Mononuclear cell (primary cell): ENCODE measurements around the gene GHRHR. TPM values are rescaled to one million over a fixed set of nuclear protein-coding genes. Genes with fewer than 3 reads are reported as not detected.

Experiments used
- H3K27me3 ChIP-seq: 2 replicates; pipeline ENCODE4 v1.6.0; 2011; ENCODE audit warnings: low read length, control low read depth; ENCODE audit not compliant: insufficient read depth
- H3K4me1 ChIP-seq: 2 replicates; pipeline ENCODE4 v1.5.1; 2011; ENCODE audit warnings: mild to moderate bottlenecking, low read length, control low read depth; ENCODE audit not compliant: insufficient read depth
- H3K4me3 ChIP-seq: 2 replicates; pipeline ENCODE4 v1.5.1; 2011; ENCODE audit warnings: mild to moderate bottlenecking, low read length, moderate library complexity
- H3K9me3 ChIP-seq: 2 replicates; pipeline ENCODE4 v1.5.1; 2011; ENCODE audit warnings: low read depth, mild to moderate bottlenecking, control low read depth, low read length
- total RNA-seq: library from RNA; depleted of rRNA; stranded (reverse); fragments of >200 nt; gene quantifications from one replicate; pipeline ENCODE4 v1.2.3, GENCODE V29; 2012

Gene GHRHR
- total RNA-seq, 1 donor, result not detected

DNA sequence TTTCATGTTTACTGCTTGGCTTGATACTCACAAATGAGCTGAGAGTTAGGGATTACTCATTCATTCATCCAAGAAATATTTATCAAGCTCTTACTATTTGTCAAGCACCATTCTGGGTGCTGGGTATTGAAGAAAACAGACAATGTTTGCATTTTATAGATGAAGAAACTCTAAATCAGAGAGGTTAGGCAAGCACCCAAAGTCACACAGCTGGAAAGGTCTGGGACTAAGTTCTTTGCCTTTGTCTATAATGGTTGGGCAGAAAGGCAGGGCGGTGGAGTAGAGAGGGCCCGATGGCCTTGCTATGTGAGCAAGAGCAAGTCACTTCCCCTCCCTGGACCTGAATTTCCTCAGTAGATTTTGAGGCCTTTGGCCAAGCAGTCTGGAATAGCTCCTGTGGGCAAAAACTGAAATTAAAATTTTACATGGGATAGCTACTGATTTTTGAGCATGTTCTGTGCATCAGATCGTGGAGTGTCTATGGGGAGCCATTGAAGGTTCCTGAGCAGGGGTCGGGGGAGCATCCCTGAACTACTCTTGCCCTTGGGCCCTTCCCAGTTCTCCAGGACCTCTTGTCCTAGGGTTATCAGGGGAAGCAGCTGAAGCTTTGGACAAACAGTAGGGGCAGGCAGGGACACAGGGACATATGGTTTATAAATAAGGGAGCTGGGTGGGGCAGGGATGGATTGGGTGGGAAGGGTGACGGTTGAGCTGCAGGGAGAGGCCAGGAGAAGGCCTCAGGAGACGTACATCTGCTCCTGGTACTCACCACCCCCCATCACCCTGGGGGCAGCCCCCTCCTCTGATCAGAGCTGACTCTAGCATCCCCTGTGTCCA is 28.8 kb upstream of the GHRHR start:
- H3K9me3 ChIP-seq, result no peaks in the 10 kb centered on the region
- no peaks in the 10 kb centered on the region for H3K4me1 ChIP-seq
- peaks cover 13% of the 10 kb centered on the region for H3K27me3 ChIP-seq
- no peak overlapping the region for H3K4me3 ChIP-seq

DNA sequence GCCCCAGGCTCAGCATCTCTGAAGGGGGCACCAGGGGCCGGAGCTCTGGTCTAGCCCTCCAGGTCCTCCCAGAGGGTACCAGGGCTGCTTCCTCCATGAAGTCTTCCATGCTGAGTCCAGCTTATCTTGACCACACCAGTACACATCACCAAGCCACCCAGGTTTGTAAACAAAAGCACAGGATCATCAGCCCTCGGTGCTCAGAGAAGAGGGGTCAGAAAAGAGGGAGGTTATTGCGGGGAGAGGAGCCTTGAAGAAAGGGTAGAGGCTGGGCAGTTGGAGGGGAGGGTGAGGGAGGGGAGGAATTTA is 28.2 kb upstream of the GHRHR start:
- Histone ChIP-seq H3K27me3 (peaks cover 13% of the 10 kb centered on the region), H3K4me3 (no peak overlapping the region), H3K9me3 (no peaks in the 10 kb centered on the region), H3K4me1 (no peaks in the 10 kb centered on the region)

GRCh38 chr7:30936650-30937245 is 27.0 kb upstream of the GHRHR start:
- Histone ChIP-seq H3K4me1 (no peaks in the 10 kb centered on the region), H3K9me3 (no peaks in the 10 kb centered on the region), H3K4me3 (no peak overlapping the region), H3K27me3 (peaks cover 19% of the 10 kb centered on the region)

DNA sequence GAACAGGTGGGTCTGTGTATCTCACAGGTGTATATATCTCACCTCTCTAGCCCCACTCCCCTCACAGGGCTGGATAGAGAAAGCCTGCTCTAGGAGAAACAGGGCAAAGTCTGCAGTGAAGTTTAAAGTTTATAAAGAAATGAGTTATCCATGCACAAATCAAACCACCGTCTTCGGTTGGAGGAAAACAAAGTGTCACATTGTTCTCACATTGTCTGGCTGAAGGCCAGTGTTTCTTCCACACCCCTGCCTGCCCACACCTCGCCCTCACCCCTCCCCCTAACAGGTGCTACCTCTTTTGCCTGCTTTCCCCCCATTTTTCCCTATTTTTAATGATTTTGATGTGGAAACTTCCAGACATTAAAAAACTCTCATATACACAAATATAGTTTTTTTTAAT is 26.3 kb upstream of the GHRHR start:
- peaks cover 19% of the 10 kb centered on the region for H3K27me3 ChIP-seq
- no peak overlapping the region for H3K4me3 ChIP-seq
- no peaks in the 10 kb centered on the region for H3K9me3 ChIP-seq
- H3K4me1 ChIP-seq, result no peaks in the 10 kb centered on the region

GRCh38 chr7:30938435-30939316 is 25.1 kb upstream of the GHRHR start:
- Histone ChIP-seq H3K27me3 (peaks cover 24% of the 10 kb centered on the region), H3K4me3 (no peak overlapping the region), H3K4me1 (no peaks in the 10 kb centered on the region), H3K9me3 (no peaks in the 10 kb centered on the region)

GRCh38 chr7:30941582-30942323 is 22.0 kb upstream of the GHRHR start:
- Histone ChIP-seq H3K4me1 (no peaks in the 10 kb centered on the region), H3K27me3 (peaks cover 31% of the 10 kb centered on the region), H3K4me3 (no peak overlapping the region), H3K9me3 (peaks cover 8% of the 10 kb centered on the region)

DNA sequence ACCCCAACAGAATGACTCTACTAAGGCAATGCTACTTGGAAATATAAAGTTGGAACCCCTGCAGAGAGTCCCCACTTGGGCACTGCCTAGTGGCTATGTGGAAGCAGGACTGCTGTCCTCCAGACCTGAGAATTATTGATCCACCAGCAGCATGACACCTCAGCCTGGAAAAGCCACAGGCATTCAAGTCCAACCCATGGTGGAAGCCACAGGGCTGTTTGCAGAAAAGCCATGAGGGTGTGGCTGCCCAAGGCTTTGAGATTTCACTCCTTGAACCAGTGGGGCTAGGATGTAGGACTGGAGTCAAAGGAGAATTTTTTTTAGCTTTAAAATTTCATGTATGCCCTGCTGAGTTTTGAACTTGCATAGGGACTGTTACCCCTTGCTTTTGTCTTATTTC is 13.6 kb upstream of the GHRHR start:
- no peaks in the 10 kb centered on the region for H3K4me1 ChIP-seq
- H3K9me3 ChIP-seq, result peaks cover 1% of the 10 kb centered on the region
- peaks cover 9% of the 10 kb centered on the region for H3K27me3 ChIP-seq
- no peak overlapping the region for H3K4me3 ChIP-seq

DNA sequence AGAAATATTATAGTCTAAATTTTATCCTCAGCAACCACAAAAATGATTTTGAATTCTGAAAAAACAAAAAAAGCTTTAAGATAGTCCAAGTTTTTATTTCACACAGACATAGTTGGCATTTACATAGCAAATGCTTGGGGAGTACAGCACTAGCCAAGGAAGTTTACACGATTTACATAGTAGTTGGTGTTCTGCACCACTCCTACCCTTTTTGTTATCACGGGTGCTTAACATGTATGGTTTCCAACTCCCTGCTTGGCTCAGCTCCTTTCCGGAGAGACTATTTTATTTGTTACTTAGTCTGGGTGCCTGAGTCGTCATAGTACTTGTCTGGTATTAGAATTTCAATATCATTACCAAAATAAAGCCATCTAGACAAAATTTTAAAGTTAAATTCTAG is 8.8 kb upstream of the GHRHR start:
- Histone ChIP-seq H3K4me3 (no peak overlapping the region), H3K4me1 (no peaks in the 10 kb centered on the region), H3K27me3 (peaks cover 8% of the 10 kb centered on the region), H3K9me3 (peaks cover 5% of the 10 kb centered on the region)

DNA sequence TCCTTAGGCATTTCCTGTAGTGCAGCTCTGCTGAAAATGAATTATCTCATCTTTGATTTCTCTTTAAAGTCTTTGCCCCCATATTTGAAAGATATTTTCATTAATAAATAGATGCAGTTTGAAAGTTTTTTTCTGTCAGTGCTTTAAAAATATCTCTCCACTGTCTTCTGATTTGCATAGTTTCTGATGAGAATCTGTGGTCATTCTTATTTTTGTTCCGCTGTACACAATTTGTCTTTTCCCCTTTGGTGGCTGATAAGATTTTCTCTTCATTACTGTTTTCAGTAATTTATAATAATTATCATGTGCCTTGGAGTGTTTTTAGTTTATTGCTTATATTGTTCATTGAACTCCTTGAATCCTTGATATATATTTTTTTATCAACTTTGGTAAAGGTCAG is 7.0 kb upstream of the GHRHR start:
- no peak overlapping the region for H3K4me3 ChIP-seq
- peaks cover 5% of the 10 kb centered on the region for H3K9me3 ChIP-seq
- peaks cover 8% of the 10 kb centered on the region for H3K27me3 ChIP-seq
- no peaks in the 10 kb centered on the region for H3K4me1 ChIP-seq

- no peaks in the 10 kb centered on the region for H3K27me3 ChIP-seq
- no peaks in the 10 kb centered on the region for H3K4me1 ChIP-seq
- H3K9me3 ChIP-seq, result no peaks in the 10 kb centered on the region
- no peak overlapping the region for H3K4me3 ChIP-seq
Measured at GRCh38 chr7:30965372-30965771, 1.6 kb downstream of the GHRHR start.

- Histone ChIP-seq H3K4me3 (no peak overlapping the region), H3K4me1 (no peaks in the 10 kb centered on the region), H3K27me3 (no peaks in the 10 kb centered on the region), H3K9me3 (no peaks in the 10 kb centered on the region)
Measured at GRCh38 chr7:30965883-30966282, 2.1 kb downstream of the GHRHR start.

- Histone ChIP-seq H3K4me3 (no peak overlapping the region), H3K9me3 (no peaks in the 10 kb centered on the region), H3K4me1 (no peaks in the 10 kb centered on the region), H3K27me3 (no peaks in the 10 kb centered on the region)
Measured at GRCh38 chr7:30968294-30968693, 4.5 kb downstream of the GHRHR start.

- H3K4me1 ChIP-seq, result no peaks in the 10 kb centered on the region
- no peaks in the 10 kb centered on the region for H3K27me3 ChIP-seq
- no peak overlapping the region for H3K4me3 ChIP-seq
- H3K9me3 ChIP-seq, result no peaks in the 10 kb centered on the region
Measured at GRCh38 chr7:30968747-30969603, 5.2 kb downstream of the GHRHR start.

- H3K4me1 ChIP-seq, result no peaks in the 10 kb centered on the region
- no peaks in the 10 kb centered on the region for H3K27me3 ChIP-seq
- no peaks in the 10 kb centered on the region for H3K9me3 ChIP-seq
- H3K4me3 ChIP-seq, result no peak overlapping the region
Measured at GRCh38 chr7:30969604-30969970, 5.8 kb downstream of the GHRHR start.
